K562 (cell line): ENCODE measurements around the gene SRP9. TPM values are rescaled to one million over a fixed set of nuclear protein-coding genes. Genes with fewer than 3 reads are reported as not detected.

Experiments used
- ATAC-seq: fragments of 200-7000 bp; cut with Tn5 transposase; 3 replicates; pipeline ENCODE4 v1.9.1; 2020; ENCODE audit warnings: moderate library complexity
- BruUV-seq: library from RNA; stranded (reverse); fragments of 400-500 nt; replicated peaks from 2 replicates; lab custom pipeline; 2021; lab: Mats Ljungman, UMichigan
- CTCF ChIA-PET: fragments of 300-600 bp; formaldehyde crosslinking; extraction: SDS; loops from one replicate; lab custom pipeline; 2021; ENCODE audit warnings: low intra/inter-chr PET ratio; lab: Yijun Ruan, JAX
- POLR2A ChIA-PET: fragments of 300-600, 350-650 bp; sonication (Branson Sonifier 250); formaldehyde crosslinking; extraction: SDS; loops from one replicate; lab custom pipeline; 2021; ENCODE audit warnings: antibody characterized with exemption, inconsistent platforms; lab: Yijun Ruan, JAX
- DNase-seq, 4 experiments: peaks; one replicate each; pipeline versions ENCODE4 v3.0.0 to v3.0.0-alpha.2; 2011 to 2018; ENCODE audit warnings: low spot score in 3 of 4, mixed read lengths in 3 of 4; ENCODE audit errors: extremely low read depth in 1 of 4
- FAIRE-seq: peaks from 2 replicates; lab custom pipeline; 2011; peaks lifted over from hg19 to GRCh38; lab: Jason Lieb, UNC
- H2AFZ ChIP-seq: 2 replicates; pipeline ENCODE4 v1.6.0; 2011; ENCODE audit warnings: low read depth, low read length, control low read depth, inconsistent platforms
- H3K27ac ChIP-seq: fragments of 200-600 bp; 3 replicates; pipeline ENCODE4 v1.8.0; 2011; ENCODE audit warnings: low read depth, mild to moderate bottlenecking, control low read depth, inconsistent platforms, low read length, moderate library complexity, mixed read lengths; ENCODE audit errors: extremely low read depth
- H3K27me3 ChIP-seq, 2 experiments: fragments of 300-600 bp in 1 of 2; 2 replicates in 1 of 2; 3 replicates in 1 of 2; pipeline versions ENCODE4 v1.6.0 to v1.8.0; 2011; ENCODE audit warnings: inconsistent platforms in 2 of 2, low read length in 2 of 2, mild to moderate bottlenecking in 1 of 2, mixed read lengths in 1 of 2, moderate library complexity in 1 of 2; ENCODE audit not compliant: control insufficient read depth in 2 of 2, insufficient read depth in 2 of 2
- H3K36me3 ChIP-seq: fragments of 300-600 bp; 3 replicates; pipeline ENCODE4 v1.8.0; 2011; ENCODE audit warnings: mild to moderate bottlenecking, low read length, inconsistent platforms; ENCODE audit not compliant: control insufficient read depth, insufficient read depth
- H3K4me1 ChIP-seq, 2 experiments: fragments of 200-600 bp in 1 of 2; replicated peaks in 1 of 2; 2 replicates in 1 of 2; 3 replicates in 1 of 2; pipeline versions ENCODE4 v1.5.1 to v1.8.0; 2011; ENCODE audit warnings: inconsistent platforms in 2 of 2, low read length in 2 of 2, mild to moderate bottlenecking in 1 of 2, mixed read lengths in 1 of 2, moderate library complexity in 1 of 2; ENCODE audit not compliant: control insufficient read depth in 2 of 2, insufficient read depth in 2 of 2
- H3K4me2 ChIP-seq: 2 replicates; pipeline ENCODE4 v1.6.1; 2011; ENCODE audit warnings: low read length, control low read depth, inconsistent platforms, mixed read lengths; ENCODE audit not compliant: insufficient read depth
- H3K4me3 ChIP-seq: fragments of 200-600 bp; sonication (generic), shearing (Covaris generic); 2 replicates; pipeline ENCODE4 v1.5.1; 2016; ENCODE audit warnings: control low read depth, inconsistent platforms
- H3K79me2 ChIP-seq: fragments of 200-600 bp; 3 replicates; pipeline ENCODE4 v1.8.0; 2011; ENCODE audit warnings: low read length, inconsistent platforms; ENCODE audit not compliant: control insufficient read depth, insufficient read depth
- H3K9ac ChIP-seq, 2 experiments: 2 replicates each; pipeline versions ENCODE4 v1.6.0 to v1.6.1; 2011; ENCODE audit warnings: low read depth in 2 of 2, low read length in 2 of 2, control low read depth in 1 of 2, inconsistent platforms in 1 of 2, mild to moderate bottlenecking in 1 of 2, mixed read lengths in 1 of 2; ENCODE audit not compliant: insufficient read depth in 1 of 2
- H3K9me1 ChIP-seq: one replicate; pipeline ENCODE4 v1.6.0; 2011; ENCODE audit warnings: inconsistent platforms, mild to moderate bottlenecking, low read length, moderate library complexity; ENCODE audit not compliant: control insufficient read depth, insufficient read depth
- H3K9me3 ChIP-seq: replicated peaks from 2 replicates; pipeline ENCODE4 v1.5.1; 2011; ENCODE audit warnings: low read depth, low read length, inconsistent platforms; ENCODE audit not compliant: control insufficient read depth, insufficient read depth
- H4K20me1 ChIP-seq: replicated peaks from 2 replicates; pipeline ENCODE4 v1.6.1; 2011; ENCODE audit warnings: low read length, inconsistent platforms, mixed read lengths; ENCODE audit not compliant: control insufficient read depth, insufficient read depth
- BRF2 ChIP-seq: IDR thresholded peaks from 3 replicates; pipeline ENCODE4 v1.6.1; 2011; ENCODE audit warnings: borderline replicate concordance, mild to moderate bottlenecking; ENCODE audit not compliant: insufficient read length, insufficient read depth
- CSDE1 ChIP-seq, 2 experiments: fragments of 450-650 bp; IDR thresholded peaks; 2 replicates each; pipeline ENCODE4 v1.6.1; 2016; ENCODE audit warnings: mild to moderate bottlenecking in 1 of 2
- DMBX1 ChIP-seq: fragments of 250-450 bp; sonication (Bioruptor Pico); IDR thresholded peaks from 2 replicates; pipeline ENCODE4 v1.8.0; 2022; ENCODE audit warnings: inconsistent platforms, mild to moderate bottlenecking, moderate library complexity, borderline replicate concordance
- ETV5 ChIP-seq: sonication (generic); formaldehyde crosslinking; IDR thresholded peaks from 2 replicates; pipeline ENCODE4 v1.4.0; 2020; ENCODE audit warnings: low read depth, mild to moderate bottlenecking, missing genetic modification reagents
- FOXA1 ChIP-seq: fragments of 450-650 bp; IDR thresholded peaks from 2 replicates; pipeline ENCODE4 v1.6.1; 2016; ENCODE audit warnings: mild to moderate bottlenecking, borderline replicate concordance
- FOXM1 ChIP-seq, 2 experiments: fragments of 450-650 bp in 1 of 2; sonication (generic) in 1 of 2; formaldehyde crosslinking in 1 of 2; IDR thresholded peaks; 2 replicates each; pipeline versions ENCODE4 v1.6.1 to v1.9.0; 2017 to 2022; ENCODE audit warnings: low read depth in 2 of 2, mild to moderate bottlenecking in 2 of 2, missing genetic modification reagents in 1 of 2, moderate library complexity in 1 of 2
- HDAC3 ChIP-seq: fragments of 450-650 bp; IDR thresholded peaks from 2 replicates; pipeline ENCODE4 v1.6.1; 2018; ENCODE audit warnings: borderline replicate concordance, mild to moderate bottlenecking, moderate library complexity; ENCODE audit not compliant: partially characterized antibody
- MTA2 ChIP-seq: fragments of 450-650 bp; IDR thresholded peaks from 2 replicates; pipeline ENCODE4 v1.6.1; 2016; ENCODE audit warnings: low read depth
- NFYB ChIP-seq: IDR thresholded peaks from 2 replicates; pipeline ENCODE4 v1.6.1; 2011; ENCODE audit warnings: mild to moderate bottlenecking, moderate library complexity; ENCODE audit not compliant: insufficient read length; ENCODE audit errors: extremely low read depth
- SIN3A ChIP-seq, 2 experiments: fragments of 150-350 bp in 1 of 2; IDR thresholded peaks; 2 replicates each; pipeline ENCODE4 v1.6.1; 2011 to 2016; ENCODE audit warnings: borderline replicate concordance in 2 of 2, low read depth in 2 of 2, low read length in 2 of 2, mild to moderate bottlenecking in 2 of 2, moderate library complexity in 2 of 2; ENCODE audit not compliant: control insufficient read depth in 1 of 2
- TAF7 ChIP-seq: fragments of 450-650 bp; IDR thresholded peaks from 2 replicates; pipeline ENCODE4 v1.6.1; 2016; ENCODE audit warnings: missing genetic modification characterization, missing compliant biosample characterization
- ZBTB9 ChIP-seq: fragments of 450-650 bp; formaldehyde crosslinking; IDR thresholded peaks from 2 replicates; pipeline ENCODE4 v1.4.0; 2020; ENCODE audit warnings: mild to moderate bottlenecking, moderate library complexity
- ZNF217 ChIP-seq: sonication (generic); formaldehyde crosslinking; IDR thresholded peaks from 2 replicates; pipeline ENCODE4 v1.8.0; 2022; ENCODE audit warnings: mild to moderate bottlenecking, missing genetic modification reagents
- ZNF717 ChIP-seq: fragments of 250-450 bp; sonication (Bioruptor Pico); IDR thresholded peaks from 2 replicates; pipeline ENCODE4 v1.5.0; 2021
- ZSCAN32 ChIP-seq: fragments of 450-650 bp; formaldehyde crosslinking; IDR thresholded peaks from 2 replicates; pipeline ENCODE4 v1.4.0; 2020; ENCODE audit warnings: mild to moderate bottlenecking, moderate library complexity
- WGBS: fragments of 100-300 bp; shearing (Covaris generic); methylation state at CpG from one replicate; pipeline ENCODE4 v1.1.6; 2016; ENCODE audit warnings: low coverage, mixed read lengths; ENCODE audit not compliant: insufficient coverage; ENCODE audit errors: missing lambda C conversion rate; 5-methylcytosine and 5-hydroxymethylcytosine counted together
- in situ Hi-C: fragments of 300-500 bp; cut with MboI; formaldehyde crosslinking; loops from 4 replicates; pipeline ENCODE4 v1.15.0; 2018; ENCODE audit warnings: inconsistent platforms, mixed read lengths
- intact Hi-C: fragments of 100-400 bp; cut with micrococcal nuclease; formaldehyde crosslinking; loops from 2 replicates; pipeline ENCODE4 v1.14.2; 2022
- polyA plus RNA-seq, 8 experiments: library from polyadenylated mRNA; depleted of rRNA in 4 of 8; stranded (reverse) in 5 of 8; unstranded in 3 of 8; fragments of >200 nt; fragmentation: Nextera tagmentation in 2 of 8; fragmentation: Illumina TruSeq in 1 of 8; extraction: Ambion mirVana in 2 of 8; extraction: Trizol in 1 of 8; gene quantifications; 2 replicates each; pipeline versions ENCODE4 v1.2.1 to v1.2.3, GENCODE V29; 2011 to 2014; ENCODE audit warnings: inconsistent platforms in 1 of 8, missing spikeins in 1 of 8
- total RNA-seq, 7 experiments: library from RNA; depleted of rRNA in 6 of 7; stranded (reverse); fragments of >200 nt in 6 of 7; fragmentation: Illumina TruSeq in 2 of 7; extraction: Trizol in 2 of 7; gene quantifications; 2 replicates each; pipeline versions ENCODE4 v1.2.1 to v1.2.3, GENCODE V29; 2011 to 2021; ENCODE audit warnings: low replicate concordance in 1 of 7
- TF ChIP-seq, protein P1 (sequence below): fragments of 250-450 bp; sonication (Bioruptor Pico); IDR thresholded peaks from 2 replicates; pipeline ENCODE4 v1.8.0; 2021; ENCODE audit warnings: borderline replicate concordance, mild to moderate bottlenecking, moderate library complexity; ENCODE audit not compliant: poor library complexity, severe bottlenecking
- TF ChIP-seq, protein P2 (sequence below): IDR thresholded peaks from 2 replicates; pipeline ENCODE4 v1.6.1; 2016; ENCODE audit warnings: missing genetic modification characterization, missing compliant biosample characterization

Gene SRP9
- total and polyA plus RNA-seq, 9 of the 15 experiments (the other 6 are each of a cell fraction or from before 2014, with no cell fraction given) = 273 to 1,892 (median 668) TPM

DNA sequence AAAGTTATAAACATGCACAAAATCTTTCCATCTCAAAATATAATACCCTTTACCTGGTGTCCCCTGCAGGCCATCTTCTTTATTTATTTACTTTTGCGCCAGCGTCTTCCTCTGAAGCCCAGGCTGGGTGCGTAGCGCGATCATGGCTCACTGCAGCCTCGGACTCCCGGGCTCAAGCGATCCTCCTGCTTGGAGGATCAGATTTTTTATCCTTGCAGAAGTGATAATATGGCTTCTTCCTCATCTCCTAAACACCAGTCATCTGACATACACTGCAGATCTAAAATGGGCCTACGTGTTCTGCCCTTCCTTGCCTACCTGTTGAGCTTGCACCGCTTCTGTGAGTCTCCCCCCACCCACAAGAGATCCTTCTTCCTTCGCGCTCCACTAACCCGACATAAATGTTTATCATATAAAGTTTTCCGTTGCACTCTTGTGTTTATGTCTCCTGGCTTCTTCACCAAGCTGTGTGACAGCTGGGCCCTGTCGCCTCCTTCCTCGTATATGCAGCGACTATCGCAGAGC, 506 bp upstream of the SRP9 start:
- Histone ChIP-seq H3K4me1 (peaks cover 9 to 17% of the 10 kb centered on the region in 2 experiments; a peak in 4 of 5 replicates), H3K4me3 (peak overlapping the region; percentile 95), H3K79me2 (peaks cover 50% of the 10 kb centered on the region), H3K9ac (peak overlapping the region; percentile 99 to 100), H3K27ac (peak overlapping the region; percentile 59), H3K36me3 (peaks cover 37% of the 10 kb centered on the region), H3K27me3 (no peaks in the 10 kb centered on the region), H3K9me3 (no peaks in the 10 kb centered on the region), H4K20me1 (peaks cover 14% of the 10 kb centered on the region; the same call in 1 of the 2 replicates), H3K4me2 (peak overlapping the region; percentile 87), H2AFZ (peak overlapping the region; percentile 99), H3K9me1 (peaks cover 5% of the 10 kb centered on the region)
- peak; percentile 5 for ATAC-seq
- ChIA-PET CTCF (interaction anchor here (0.9 to 1.3 kb wide), 2 partner anchors 32 to 301 kb away, joined by 3 to 6 read pairs; no protein-coding TSS in a partner anchor), POLR2A (interaction anchor here (0.6 to 4.0 kb wide), 34 partner anchors 8 to 417 kb away, joined by 3 to 64 read pairs (median 4); no protein-coding TSS in a partner anchor)
- TSS peak; percentile 85 for BruUV-seq
- DNase-seq = peak in 1 of 4 experiments; percentile 24
- WGBS = 19% methylated on average over 18 of the region's 18 CpGs
- FAIRE-seq = no peak
- intact Hi-C loops = loop anchor here (2.0 kb wide), 2 partner anchors 34 to 70 kb away; partner anchors contain the start of gene EPHX1
- in situ Hi-C loops = loop anchor here (5.0 kb wide), 1 partner anchor 300 kb away; no protein-coding TSS in a partner anchor
- TF ChIP-seq FOXA1 (no peak), DMBX1 (CRISPR knock-in tag) (no peak), TAF7 (tag) (peak; percentile 49; the same call in 1 of the 2 replicates), BRF2 (no peak), ZSCAN32 (CRISPR knock-in tag) (no peak), ZNF717 (CRISPR knock-in tag) (no peak), ZBTB9 (CRISPR knock-in tag) (no peak), FOXM1 (IDR thresholded peaks at IDR 0.05; ENCODE audit: low read depth) (no peak), FOXM1 (CRISPR knock-in tag; IDR thresholded peaks at IDR 0.05; ENCODE audit: low read depth) (no peak), SIN3A (IDR thresholded peaks at IDR 0.05; ENCODE audit: borderline replicate concordance in 2 of 2, control insufficient read depth in 1 of 2, low read depth in 2 of 2, low read length in 2 of 2) (no peak), ZNF217 (CRISPR knock-in tag) (no peak), HDAC3 (no peak), MTA2 (peak; percentile 36; the same call in 1 of the 2 replicates), ETV5 (CRISPR knock-in tag) (no peak), NFYB (no peak), CSDE1 (IDR thresholded peaks at IDR 0.05) (no peak)
- TF ChIP-seq, protein P1, sequence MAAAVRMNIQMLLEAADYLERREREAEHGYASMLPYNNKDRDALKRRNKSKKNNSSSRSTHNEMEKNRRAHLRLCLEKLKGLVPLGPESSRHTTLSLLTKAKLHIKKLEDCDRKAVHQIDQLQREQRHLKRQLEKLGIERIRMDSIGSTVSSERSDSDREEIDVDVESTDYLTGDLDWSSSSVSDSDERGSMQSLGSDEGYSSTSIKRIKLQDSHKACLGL = no peak
- TF ChIP-seq, protein P2, sequence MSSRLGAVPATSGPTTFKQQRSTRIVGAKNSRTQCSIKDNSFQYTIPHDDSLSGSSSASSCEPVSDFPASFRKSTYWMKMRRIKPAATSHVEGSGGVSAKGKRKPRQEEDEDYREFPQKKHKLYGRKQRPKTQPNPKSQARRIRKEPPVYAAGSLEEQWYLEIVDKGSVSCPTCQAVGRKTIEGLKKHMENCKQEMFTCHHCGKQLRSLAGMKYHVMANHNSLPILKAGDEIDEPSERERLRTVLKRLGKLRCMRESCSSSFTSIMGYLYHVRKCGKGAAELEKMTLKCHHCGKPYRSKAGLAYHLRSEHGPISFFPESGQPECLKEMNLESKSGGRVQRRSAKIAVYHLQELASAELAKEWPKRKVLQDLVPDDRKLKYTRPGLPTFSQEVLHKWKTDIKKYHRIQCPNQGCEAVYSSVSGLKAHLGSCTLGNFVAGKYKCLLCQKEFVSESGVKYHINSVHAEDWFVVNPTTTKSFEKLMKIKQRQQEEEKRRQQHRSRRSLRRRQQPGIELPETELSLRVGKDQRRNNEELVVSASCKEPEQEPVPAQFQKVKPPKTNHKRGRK (tag) = peak; percentile 12; the same call in 1 of the 2 replicates
